ENCODE measurements around the gene BANF1. TPM values are rescaled to one million over a fixed set of nuclear protein-coding genes. Genes with fewer than 3 reads are reported as not detected.

Gene BANF1
- total and polyA plus RNA-seq, 9 of the 15 experiments (the other 6 are each of a cell fraction or from before 2014, with no cell fraction given): 108 to 651 (median 263) TPM

DNA sequence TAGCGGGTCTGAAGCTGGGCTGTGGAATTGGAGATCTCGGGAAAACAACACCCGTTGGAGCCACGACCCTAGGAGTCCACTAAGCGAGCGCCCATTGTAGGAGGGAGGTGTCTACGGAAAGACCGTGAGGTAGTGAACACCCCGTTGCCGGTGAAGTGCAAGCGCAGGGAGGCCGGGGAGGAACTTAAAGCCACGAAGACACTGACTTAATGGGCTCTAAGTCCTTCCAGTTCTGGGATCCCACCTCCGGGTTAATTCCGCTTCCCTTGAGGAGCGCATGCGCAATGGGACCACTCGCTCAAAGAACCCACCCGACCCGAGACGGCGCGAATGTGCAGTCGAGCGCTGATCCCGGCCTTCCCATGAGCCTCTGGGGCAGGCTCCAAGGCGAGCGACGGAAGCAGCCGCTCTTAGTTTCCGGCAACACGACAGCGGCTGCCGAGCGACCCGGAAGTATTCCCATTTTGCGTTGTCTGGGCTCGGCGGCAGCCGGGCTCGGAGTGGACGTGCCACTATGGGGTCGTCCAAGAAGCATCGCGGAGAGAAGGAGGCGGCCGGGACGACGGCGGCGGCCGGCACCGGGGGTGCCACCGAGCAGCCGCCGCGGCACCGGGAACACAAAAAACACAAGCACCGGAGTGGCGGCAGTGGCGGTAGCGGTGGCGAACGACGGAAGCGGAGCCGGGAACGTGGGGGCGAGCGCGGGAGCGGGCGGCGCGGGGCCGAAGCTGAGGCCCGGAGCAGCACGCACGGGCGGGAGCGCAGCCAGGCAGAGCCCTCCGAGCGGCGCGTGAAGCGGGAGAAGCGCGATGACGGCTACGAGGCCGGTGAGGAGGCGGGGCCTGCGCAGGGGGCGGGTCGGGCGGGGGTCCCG, 40.8 kb upstream of the BANF1 start, which contains the start of gene SART1 (continued):
- peak; percentile 73; the same call in 1 of the 2 replicates for TF ChIP-seq RB1 (IDR thresholded peaks at IDR 0.05; ENCODE audit: low read depth)
- no peak for TF ChIP-seq POLR3A (IDR thresholded peaks at IDR 0.05; ENCODE audit: borderline replicate concordance, extremely low read depth, insufficient read depth, insufficient read length)
- TF ChIP-seq, protein P1, sequence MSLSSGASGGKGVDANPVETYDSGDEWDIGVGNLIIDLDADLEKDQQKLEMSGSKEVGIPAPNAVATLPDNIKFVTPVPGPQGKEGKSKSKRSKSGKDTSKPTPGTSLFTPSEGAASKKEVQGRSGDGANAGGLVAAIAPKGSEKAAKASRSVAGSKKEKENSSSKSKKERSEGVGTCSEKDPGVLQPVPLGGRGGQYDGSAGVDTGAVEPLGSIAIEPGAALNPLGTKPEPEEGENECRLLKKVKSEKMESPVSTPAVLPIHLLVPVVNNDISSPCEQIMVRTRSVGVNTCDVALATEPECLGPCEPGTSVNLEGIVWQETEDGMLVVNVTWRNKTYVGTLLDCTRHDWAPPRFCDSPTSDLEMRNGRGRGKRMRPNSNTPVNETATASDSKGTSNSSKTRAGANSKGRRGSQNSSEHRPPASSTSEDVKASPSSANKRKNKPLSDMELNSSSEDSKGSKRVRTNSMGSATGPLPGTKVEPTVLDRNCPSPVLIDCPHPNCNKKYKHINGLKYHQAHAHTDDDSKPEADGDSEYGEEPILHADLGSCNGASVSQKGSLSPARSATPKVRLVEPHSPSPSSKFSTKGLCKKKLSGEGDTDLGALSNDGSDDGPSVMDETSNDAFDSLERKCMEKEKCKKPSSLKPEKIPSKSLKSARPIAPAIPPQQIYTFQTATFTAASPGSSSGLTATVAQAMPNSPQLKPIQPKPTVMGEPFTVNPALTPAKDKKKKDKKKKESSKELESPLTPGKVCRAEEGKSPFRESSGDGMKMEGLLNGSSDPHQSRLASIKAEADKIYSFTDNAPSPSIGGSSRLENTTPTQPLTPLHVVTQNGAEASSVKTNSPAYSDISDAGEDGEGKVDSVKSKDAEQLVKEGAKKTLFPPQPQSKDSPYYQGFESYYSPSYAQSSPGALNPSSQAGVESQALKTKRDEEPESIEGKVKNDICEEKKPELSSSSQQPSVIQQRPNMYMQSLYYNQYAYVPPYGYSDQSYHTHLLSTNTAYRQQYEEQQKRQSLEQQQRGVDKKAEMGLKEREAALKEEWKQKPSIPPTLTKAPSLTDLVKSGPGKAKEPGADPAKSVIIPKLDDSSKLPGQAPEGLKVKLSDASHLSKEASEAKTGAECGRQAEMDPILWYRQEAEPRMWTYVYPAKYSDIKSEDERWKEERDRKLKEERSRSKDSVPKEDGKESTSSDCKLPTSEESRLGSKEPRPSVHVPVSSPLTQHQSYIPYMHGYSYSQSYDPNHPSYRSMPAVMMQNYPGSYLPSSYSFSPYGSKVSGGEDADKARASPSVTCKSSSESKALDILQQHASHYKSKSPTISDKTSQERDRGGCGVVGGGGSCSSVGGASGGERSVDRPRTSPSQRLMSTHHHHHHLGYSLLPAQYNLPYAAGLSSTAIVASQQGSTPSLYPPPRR (CRISPR knock-in tag; IDR thresholded peaks at IDR 0.05; ENCODE audit: borderline replicate concordance): no peak
- TF ChIP-seq POLR2A (conservative IDR thresholded peaks at IDR 0.05): peak; percentile 96
- TF ChIP-seq NCOR1 (IDR thresholded peaks at IDR 0.05): no peak
- no peak for TF ChIP-seq NCOA2 (IDR thresholded peaks at IDR 0.05; ENCODE audit: partially characterized antibody in 2 of 2)
- TF ChIP-seq ZNF408 (CRISPR knock-in tag; IDR thresholded peaks at IDR 0.05; ENCODE audit: low read depth): no peak
- no peak for TF ChIP-seq ZEB2 (IDR thresholded peaks at IDR 0.05)
- no peak for TF ChIP-seq RBM15 (IDR thresholded peaks at IDR 0.05; ENCODE audit: insufficient read depth, low read length)
- TF ChIP-seq MYNN (IDR thresholded peaks at IDR 0.05): no peak
- TF ChIP-seq MYNN (CRISPR knock-in tag; IDR thresholded peaks at IDR 0.05): no peak
- TF ChIP-seq ILK (tag; IDR thresholded peaks at IDR 0.05; ENCODE audit: borderline replicate concordance, low read depth): no peak
- TF ChIP-seq HCFC1 (IDR thresholded peaks at IDR 0.05; ENCODE audit: low read depth, low read length): peak; percentile 86
- TF ChIP-seq, protein P2, sequence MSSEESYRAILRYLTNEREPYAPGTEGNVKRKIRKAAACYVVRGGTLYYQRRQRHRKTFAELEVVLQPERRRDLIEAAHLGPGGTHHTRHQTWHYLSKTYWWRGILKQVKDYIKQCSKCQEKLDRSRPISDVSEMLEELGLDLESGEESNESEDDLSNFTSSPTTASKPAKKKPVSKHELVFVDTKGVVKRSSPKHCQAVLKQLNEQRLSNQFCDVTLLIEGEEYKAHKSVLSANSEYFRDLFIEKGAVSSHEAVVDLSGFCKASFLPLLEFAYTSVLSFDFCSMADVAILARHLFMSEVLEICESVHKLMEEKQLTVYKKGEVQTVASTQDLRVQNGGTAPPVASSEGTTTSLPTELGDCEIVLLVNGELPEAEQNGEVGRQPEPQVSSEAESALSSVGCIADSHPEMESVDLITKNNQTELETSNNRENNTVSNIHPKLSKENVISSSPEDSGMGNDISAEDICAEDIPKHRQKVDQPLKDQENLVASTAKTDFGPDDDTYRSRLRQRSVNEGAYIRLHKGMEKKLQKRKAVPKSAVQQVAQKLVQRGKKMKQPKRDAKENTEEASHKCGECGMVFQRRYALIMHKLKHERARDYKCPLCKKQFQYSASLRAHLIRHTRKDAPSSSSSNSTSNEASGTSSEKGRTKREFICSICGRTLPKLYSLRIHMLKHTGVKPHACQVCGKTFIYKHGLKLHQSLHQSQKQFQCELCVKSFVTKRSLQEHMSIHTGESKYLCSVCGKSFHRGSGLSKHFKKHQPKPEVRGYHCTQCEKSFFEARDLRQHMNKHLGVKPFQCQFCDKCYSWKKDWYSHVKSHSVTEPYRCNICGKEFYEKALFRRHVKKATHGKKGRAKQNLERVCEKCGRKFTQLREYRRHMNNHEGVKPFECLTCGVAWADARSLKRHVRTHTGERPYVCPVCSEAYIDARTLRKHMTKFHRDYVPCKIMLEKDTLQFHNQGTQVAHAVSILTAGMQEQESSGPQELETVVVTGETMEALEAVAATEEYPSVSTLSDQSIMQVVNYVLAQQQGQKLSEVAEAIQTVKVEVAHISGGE (CRISPR knock-in tag; IDR thresholded peaks at IDR 0.05): peak; percentile 35 to 94 (median 69); a peak in 5 of 6 replicates
- peak; percentile 91 for TF ChIP-seq PHF20 (IDR thresholded peaks at IDR 0.05; ENCODE audit: partially characterized antibody)
- TF ChIP-seq HNRNPLL (IDR thresholded peaks at IDR 0.05; ENCODE audit: low read depth, low read length, poor library complexity, severe bottlenecking): peak; percentile 84
- TF ChIP-seq, protein P3, sequence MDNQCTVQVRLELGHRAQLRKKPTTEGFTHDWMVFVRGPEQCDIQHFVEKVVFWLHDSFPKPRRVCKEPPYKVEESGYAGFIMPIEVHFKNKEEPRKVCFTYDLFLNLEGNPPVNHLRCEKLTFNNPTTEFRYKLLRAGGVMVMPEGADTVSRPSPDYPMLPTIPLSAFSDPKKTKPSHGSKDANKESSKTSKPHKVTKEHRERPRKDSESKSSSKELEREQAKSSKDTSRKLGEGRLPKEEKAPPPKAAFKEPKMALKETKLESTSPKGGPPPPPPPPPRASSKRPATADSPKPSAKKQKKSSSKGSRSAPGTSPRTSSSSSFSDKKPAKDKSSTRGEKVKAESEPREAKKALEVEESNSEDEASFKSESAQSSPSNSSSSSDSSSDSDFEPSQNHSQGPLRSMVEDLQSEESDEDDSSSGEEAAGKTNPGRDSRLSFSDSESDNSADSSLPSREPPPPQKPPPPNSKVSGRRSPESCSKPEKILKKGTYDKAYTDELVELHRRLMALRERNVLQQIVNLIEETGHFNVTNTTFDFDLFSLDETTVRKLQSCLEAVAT (IDR thresholded peaks at IDR 0.05): peak in 1 of 2 experiments; percentile 61; a peak in 1 of 4 replicates
- TF ChIP-seq ZNF134 (CRISPR knock-in tag; conservative IDR thresholded peaks at IDR 0.05): no peak
